ENCODE results near the gene NOTCH1. TPM values are rescaled to one million over a fixed set of nuclear protein-coding genes. Genes with fewer than 3 reads are reported as not detected.

NOTCH1 gene
- total and polyA plus RNA-seq, 12 donors: 7.3 to 27.0 (median 19.9) TPM

- Histone ChIP-seq H3K4me3 (peak overlapping the region in 5 of 10 donors; percentile 24 to 40 (median 25)), H3K36me3 (no peaks in the 10 kb centered on the region), H3K9me3 (no peaks in the 10 kb centered on the region), H3K4me1 (peaks cover 31 to 84% (median 71%) of the 10 kb centered on the region in 9 donors), H3K27ac (peak overlapping the region in 9 of 10 donors; percentile 35 to 91 (median 73)), H3K27me3 (peaks cover 0 to 8% (median 0%) of the 10 kb centered on the region in 7 donors)
- peak in 6 of 8 donors; percentile 4 to 53 (median 14) for ATAC-seq
- TF ChIP-seq, protein P1, sequence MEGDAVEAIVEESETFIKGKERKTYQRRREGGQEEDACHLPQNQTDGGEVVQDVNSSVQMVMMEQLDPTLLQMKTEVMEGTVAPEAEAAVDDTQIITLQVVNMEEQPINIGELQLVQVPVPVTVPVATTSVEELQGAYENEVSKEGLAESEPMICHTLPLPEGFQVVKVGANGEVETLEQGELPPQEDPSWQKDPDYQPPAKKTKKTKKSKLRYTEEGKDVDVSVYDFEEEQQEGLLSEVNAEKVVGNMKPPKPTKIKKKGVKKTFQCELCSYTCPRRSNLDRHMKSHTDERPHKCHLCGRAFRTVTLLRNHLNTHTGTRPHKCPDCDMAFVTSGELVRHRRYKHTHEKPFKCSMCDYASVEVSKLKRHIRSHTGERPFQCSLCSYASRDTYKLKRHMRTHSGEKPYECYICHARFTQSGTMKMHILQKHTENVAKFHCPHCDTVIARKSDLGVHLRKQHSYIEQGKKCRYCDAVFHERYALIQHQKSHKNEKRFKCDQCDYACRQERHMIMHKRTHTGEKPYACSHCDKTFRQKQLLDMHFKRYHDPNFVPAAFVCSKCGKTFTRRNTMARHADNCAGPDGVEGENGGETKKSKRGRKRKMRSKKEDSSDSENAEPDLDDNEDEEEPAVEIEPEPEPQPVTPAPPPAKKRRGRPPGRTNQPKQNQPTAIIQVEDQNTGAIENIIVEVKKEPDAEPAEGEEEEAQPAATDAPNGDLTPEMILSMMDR (IDR thresholded peaks at IDR 0.05): no peak
- WGBS, 2 donors: 32 to 49% methylated on average over 16 to 22 of the region's 22 CpGs
- intact Hi-C loops (cut with DNase I): no loop called here
- DNase-seq: peak; percentile 22 to 73
Observed at GRCh38 chr9:136587944-136588662, 42.3 kb upstream of the NOTCH1 start.

DNA sequence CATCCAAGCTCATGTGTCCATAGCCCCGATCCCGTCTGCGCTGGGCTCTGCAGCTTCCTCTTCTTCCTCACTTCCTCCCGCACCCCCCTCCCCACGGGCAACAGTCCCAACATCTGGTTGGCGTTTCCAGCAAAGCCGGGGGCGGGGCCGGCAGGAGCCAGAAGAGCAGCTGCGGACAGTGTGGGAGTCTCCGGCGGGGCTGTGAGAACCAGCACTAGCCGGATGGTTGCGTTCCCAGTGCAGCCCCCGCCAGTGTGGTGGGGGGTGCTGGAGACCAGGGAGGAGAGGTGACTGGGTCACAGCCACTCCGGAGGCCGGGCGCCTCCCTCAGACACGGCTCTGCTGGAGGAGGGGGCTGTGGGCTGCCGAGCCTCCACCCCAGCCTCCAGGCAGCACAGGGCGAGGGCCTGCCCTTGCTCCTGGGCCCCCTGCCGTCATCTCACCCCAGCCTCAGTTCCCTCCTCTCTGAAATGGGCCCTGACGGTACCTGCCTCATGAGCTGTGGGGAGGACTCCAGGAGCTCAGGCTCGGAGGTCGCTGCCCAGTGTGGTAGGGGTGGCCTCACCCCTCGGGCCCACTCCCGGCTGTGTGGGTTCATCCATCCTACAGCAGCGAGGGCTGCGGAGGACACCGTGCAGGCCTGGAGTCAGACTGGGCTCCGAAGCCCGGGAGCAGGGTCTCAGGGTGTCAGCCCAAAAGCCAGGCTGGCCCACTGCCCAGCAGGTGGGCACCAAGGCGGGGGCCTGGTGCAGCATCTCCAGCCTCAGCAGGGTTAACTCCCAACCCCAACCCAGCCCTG, 41.5 kb upstream of the NOTCH1 start:
- TF ChIP-seq, protein P1 (IDR thresholded peaks at IDR 0.05): no peak
- DNase-seq: peak; percentile 88 to 91

DNA sequence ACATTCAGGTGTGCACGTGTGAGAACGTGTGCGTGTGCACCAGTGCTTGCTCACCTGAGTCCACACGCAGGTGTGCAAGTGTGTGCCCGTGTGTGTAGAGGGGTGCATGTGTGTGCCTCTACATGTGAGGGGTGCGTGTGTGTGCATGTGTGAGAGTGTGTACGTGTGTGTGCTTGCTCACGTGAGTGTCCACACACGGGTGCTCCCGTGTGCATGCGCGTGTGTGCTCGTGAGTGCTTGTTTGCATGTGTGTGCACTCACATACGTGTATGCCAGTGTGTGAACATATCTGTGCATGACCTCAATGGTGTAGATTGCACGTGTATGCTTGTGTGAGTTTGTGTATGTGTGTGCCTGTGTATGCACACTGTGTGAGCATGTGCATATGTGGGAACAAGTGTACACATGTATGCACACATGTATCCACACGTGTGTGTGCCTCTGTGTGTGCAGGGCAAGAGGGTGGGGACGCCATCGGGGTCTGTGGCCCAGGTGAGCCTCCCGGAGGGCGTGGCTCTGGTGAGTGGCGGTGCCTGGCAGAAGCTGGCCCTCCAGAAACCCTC, 40.6 kb upstream of the NOTCH1 start:
- 84 to 89% methylated on average over 21 of the region's 21 CpGs for WGBS, 2 donors
- TF ChIP-seq, protein P1 (IDR thresholded peaks at IDR 0.05): no peak
- ATAC-seq (no peak), DNase-seq (peak in 1 of 2 donors; percentile 4)
- H3K27me3 ChIP-seq: peaks cover 0 to 8% (median 0%) of the 10 kb centered on the region in 7 donors
- H3K36me3 ChIP-seq: no peaks in the 10 kb centered on the region
- H3K9me3 ChIP-seq: no peaks in the 10 kb centered on the region
- intact Hi-C loops (cut with DNase I): no loop called here
- peak overlapping the region in 6 of 10 donors; percentile 66 to 91 (median 84) for H3K27ac ChIP-seq
- H3K4me1 ChIP-seq: peaks cover 31 to 83% (median 71%) of the 10 kb centered on the region in 9 donors
- H3K4me3 ChIP-seq: no peak overlapping the region

More for the DNA sequence above, 41.5 kb upstream of the NOTCH1 start:
- intact Hi-C loops (cut with DNase I): no loop called here
- Histone ChIP-seq H3K4me1 (peaks cover 31 to 84% (median 71%) of the 10 kb centered on the region in 9 donors), H3K27ac (peak overlapping the region in 9 of 10 donors; percentile 52 to 91 (median 73)), H3K9me3 (no peaks in the 10 kb centered on the region), H3K4me3 (peak overlapping the region in 6 of 10 donors; percentile 3 to 40 (median 24)), H3K27me3 (peaks cover 0 to 8% (median 0%) of the 10 kb centered on the region in 7 donors), H3K36me3 (no peaks in the 10 kb centered on the region)
- ATAC-seq: peak; percentile 51 to 79 (median 70)
- WGBS, 2 donors: 28 to 32% methylated on average over 33 of the region's 33 CpGs

- TF ChIP-seq, protein P1 (IDR thresholded peaks at IDR 0.05): no peak
- no peak for ATAC-seq
- Histone ChIP-seq H3K27me3 (peaks cover 0 to 8% (median 0%) of the 10 kb centered on the region in 7 donors), H3K4me3 (no peak overlapping the region), H3K36me3 (no peaks in the 10 kb centered on the region), H3K9me3 (no peaks in the 10 kb centered on the region), H3K4me1 (peaks cover 27 to 74% (median 63%) of the 10 kb centered on the region in 9 donors), H3K27ac (peak overlapping the region in 4 of 10 donors; percentile 31 to 77 (median 50))
- DNase-seq: peak in 1 of 2 donors; percentile 18
- intact Hi-C loops (cut with DNase I): no loop called here
- WGBS, 2 donors: 90 to 92% methylated on average over 16 of the region's 16 CpGs
Observed at GRCh38 chr9:136585531-136586120, 39.8 kb upstream of the NOTCH1 start.

Data from heart right ventricle (tissue), 16 donors.